Epithelial cell of proximal tubule (primary cell): ENCODE measurements around the gene SLC16A8. TPM values are rescaled to one million over a fixed set of nuclear protein-coding genes. Genes with fewer than 3 reads are reported as not detected.

Experiments used
- DNase-seq: peaks from one replicate; pipeline ENCODE4 v3.0.0-alpha.2; 2011; ENCODE audit warnings: low read depth
- H3K4me3 ChIP-seq: 2 replicates; pipeline ENCODE4 v1.5.1; 2011; ENCODE audit warnings: low read depth, mild to moderate bottlenecking, low read length
- CTCF ChIP-seq: conservative IDR thresholded peaks from 2 replicates; pipeline ENCODE4 v1.5.1; 2012; ENCODE audit warnings: low read depth, mild to moderate bottlenecking, low read length
- total RNA-seq: library from RNA; depleted of rRNA; stranded (reverse); fragments of >200 nt; gene quantifications from 2 replicates; pipeline ENCODE4 v1.2.3, GENCODE V29; 2015

Gene SLC16A8
- total RNA-seq, 1 donor from 2014 or later = 0.06 TPM

- H3K4me3 ChIP-seq = no peak overlapping the region
- no peak for TF ChIP-seq CTCF
- no peak for DNase-seq
Observed at GRCh38 chr22:38049812-38050619, 34.0 kb downstream of the SLC16A8 start.

DNA sequence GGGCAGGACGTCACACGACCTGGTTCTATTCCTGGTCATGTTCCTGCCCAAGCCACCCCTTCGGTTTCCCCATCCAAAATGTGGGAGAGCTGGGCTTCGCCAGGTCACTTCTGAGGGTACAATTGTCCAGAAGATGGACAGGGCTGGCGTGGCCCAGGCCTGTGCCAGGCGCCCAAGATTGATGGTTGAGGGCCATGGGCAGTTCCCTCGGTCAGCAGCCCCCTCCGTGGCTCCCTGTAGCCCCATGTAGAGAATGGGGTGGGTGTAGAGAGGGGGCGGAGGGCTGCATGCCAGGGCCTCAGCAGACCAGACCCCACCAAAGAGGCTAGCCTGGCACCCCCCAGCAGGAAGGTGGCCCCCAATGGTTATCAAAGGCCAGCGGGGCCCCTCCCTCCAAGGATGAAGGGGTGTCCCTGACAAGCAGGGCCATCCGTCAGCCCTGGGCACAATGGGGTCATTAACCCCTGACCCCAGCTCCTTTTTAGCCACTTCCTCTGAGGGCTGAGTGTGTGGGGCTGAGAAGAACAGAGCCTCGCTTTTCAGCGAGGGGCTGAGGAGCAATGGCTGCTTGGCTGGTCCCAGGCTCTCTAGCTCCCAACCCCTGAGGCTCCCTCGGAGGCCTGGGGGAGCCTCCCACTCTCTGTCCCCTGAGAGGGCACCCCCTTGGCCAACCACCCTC lies 37.8 kb downstream of the SLC16A8 start:
- H3K4me3 ChIP-seq = no peak overlapping the region
- DNase-seq = no peak
- TF ChIP-seq CTCF = no peak

- TF ChIP-seq CTCF = no peak
- no peak overlapping the region for H3K4me3 ChIP-seq
- no peak for DNase-seq
Observed at GRCh38 chr22:38043151-38044039, 40.6 kb downstream of the SLC16A8 start.

DNA sequence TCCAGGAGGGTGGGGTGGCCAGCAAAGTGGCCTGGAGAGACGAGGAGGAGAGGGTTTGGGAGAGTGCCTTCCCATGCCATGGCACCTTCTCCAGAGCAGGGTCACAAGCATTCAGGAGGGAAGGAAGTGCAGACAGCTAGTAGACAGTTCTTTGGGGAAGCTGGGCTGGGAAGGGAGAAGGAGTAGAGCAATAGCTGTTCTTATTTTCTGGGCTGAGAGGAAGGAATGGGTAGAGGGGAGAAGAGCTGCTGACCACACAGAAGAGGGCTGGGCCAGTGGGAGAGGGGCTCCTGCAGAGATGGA lies 41.5 kb downstream of the SLC16A8 start:
- DNase-seq = no peak
- H3K4me3 ChIP-seq = no peak overlapping the region
- no peak for TF ChIP-seq CTCF

DNA sequence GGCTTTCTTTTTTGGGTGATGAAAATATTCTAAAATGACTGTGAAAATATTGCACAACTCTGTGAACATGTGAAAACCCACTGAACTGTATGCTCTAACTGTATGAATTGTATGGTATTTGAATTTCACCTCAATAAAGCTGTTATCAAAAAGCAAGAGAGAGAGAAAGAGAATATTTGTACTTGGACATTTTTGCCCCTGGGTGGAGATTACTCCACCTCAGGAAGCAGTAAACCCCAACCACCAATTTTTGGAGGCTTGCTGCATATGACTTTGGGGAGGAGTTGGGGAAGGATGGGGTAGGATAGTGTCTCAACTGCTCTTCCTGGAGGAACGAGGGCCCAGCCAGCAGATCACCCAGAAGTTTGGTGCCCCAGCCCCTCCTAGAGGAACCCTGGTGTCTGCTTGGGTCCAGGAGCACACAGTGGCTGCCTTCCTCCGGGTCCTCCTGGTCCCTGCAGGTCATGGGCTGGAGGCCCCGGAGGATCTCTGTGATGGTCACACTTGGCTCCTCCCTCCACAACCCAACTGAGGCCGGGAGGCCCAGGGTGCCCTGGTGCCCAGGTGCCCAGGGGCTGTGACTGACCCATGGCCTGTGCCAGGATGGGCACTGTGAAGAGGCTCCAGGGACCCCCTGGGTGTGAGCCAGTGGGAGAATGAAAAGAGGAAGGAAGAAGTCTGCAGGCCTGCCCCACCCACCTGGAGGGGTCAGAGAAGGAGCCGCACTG lies 42.1 kb downstream of the SLC16A8 start:
- no peak for DNase-seq
- TF ChIP-seq CTCF = no peak
- no peak overlapping the region for H3K4me3 ChIP-seq

GRCh38 chr22:38040953-38041759 lies 42.8 kb downstream of the SLC16A8 start:
- TF ChIP-seq CTCF = no peak
- DNase-seq = no peak
- no peak overlapping the region for H3K4me3 ChIP-seq
